ENCODE measurements around the gene TTC17. TPM values are rescaled to one million over a fixed set of nuclear protein-coding genes. Genes with fewer than 3 reads are reported as not detected.

TTC17 gene
- total RNA-seq, 4 donors from 2014 or later, result 157 to 295 (median 248) TPM

DNA sequence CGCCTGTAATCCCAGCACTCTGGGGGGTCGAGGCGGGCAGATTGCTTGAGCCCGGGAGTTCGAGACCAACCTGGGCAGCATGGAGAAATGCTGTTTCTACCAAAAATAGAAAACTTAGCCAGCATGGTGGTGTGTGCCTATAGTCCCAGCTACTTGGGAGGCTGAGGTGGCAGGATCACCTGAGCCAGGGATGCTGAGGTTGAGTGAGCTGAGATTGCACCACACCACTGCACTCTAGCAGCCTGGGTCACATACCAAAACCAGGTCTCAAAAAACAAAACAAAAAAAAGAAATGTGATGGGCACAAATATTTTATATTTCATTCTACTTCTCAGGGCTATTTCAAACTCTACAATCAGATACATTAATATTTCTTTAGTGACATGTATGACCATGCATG, 25.7 kb downstream of the TTC17 start:
- Histone ChIP-seq H3K4me1 (no peaks in the 10 kb centered on the region), H3K4me3 (no peak overlapping the region), H3K9me3 (no peaks in the 10 kb centered on the region), H3K27ac (no peak overlapping the region), H3K36me3 (peaks cover 0 to 20% (median 0%) of the 10 kb centered on the region in 3 donors), H3K27me3 (no peaks in the 10 kb centered on the region)
- no peak for TF ChIP-seq POLR2A (IDR thresholded peaks at IDR 0.05)
- TF ChIP-seq, protein P1, sequence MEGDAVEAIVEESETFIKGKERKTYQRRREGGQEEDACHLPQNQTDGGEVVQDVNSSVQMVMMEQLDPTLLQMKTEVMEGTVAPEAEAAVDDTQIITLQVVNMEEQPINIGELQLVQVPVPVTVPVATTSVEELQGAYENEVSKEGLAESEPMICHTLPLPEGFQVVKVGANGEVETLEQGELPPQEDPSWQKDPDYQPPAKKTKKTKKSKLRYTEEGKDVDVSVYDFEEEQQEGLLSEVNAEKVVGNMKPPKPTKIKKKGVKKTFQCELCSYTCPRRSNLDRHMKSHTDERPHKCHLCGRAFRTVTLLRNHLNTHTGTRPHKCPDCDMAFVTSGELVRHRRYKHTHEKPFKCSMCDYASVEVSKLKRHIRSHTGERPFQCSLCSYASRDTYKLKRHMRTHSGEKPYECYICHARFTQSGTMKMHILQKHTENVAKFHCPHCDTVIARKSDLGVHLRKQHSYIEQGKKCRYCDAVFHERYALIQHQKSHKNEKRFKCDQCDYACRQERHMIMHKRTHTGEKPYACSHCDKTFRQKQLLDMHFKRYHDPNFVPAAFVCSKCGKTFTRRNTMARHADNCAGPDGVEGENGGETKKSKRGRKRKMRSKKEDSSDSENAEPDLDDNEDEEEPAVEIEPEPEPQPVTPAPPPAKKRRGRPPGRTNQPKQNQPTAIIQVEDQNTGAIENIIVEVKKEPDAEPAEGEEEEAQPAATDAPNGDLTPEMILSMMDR (IDR thresholded peaks at IDR 0.05), result no peak
- DNase-seq, result no peak

DNA sequence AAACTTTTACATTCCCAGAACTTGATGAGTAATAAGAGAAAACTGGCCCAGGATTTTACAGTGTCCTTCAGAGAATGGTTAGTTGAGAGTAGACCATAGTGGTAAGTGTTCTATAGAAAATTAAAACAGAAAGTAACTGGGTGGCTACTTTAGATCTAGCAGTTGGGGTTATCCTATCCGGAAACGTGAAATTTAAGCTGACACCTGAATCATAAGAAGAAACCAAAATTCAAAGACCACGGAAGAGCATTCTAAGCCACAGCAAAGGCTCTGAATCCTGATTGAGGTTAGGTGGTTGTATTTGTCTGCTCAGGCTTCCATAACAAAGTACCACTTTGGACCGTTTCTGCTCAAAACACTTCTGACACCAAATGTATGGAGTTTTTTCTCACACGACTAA, 34.0 kb downstream of the TTC17 start:
- no peak for DNase-seq
- no peaks in the 10 kb centered on the region for H3K27me3 ChIP-seq
- H3K4me3 ChIP-seq, result no peak overlapping the region
- no peak for TF ChIP-seq POLR2A (IDR thresholded peaks at IDR 0.05)
- TF ChIP-seq, protein P1 (IDR thresholded peaks at IDR 0.05), result no peak
- H3K4me1 ChIP-seq, result no peaks in the 10 kb centered on the region
- no peak overlapping the region for H3K27ac ChIP-seq
- no peaks in the 10 kb centered on the region for H3K9me3 ChIP-seq
- H3K36me3 ChIP-seq, result peaks cover 0 to 56% (median 0%) of the 10 kb centered on the region in 3 donors

DNA sequence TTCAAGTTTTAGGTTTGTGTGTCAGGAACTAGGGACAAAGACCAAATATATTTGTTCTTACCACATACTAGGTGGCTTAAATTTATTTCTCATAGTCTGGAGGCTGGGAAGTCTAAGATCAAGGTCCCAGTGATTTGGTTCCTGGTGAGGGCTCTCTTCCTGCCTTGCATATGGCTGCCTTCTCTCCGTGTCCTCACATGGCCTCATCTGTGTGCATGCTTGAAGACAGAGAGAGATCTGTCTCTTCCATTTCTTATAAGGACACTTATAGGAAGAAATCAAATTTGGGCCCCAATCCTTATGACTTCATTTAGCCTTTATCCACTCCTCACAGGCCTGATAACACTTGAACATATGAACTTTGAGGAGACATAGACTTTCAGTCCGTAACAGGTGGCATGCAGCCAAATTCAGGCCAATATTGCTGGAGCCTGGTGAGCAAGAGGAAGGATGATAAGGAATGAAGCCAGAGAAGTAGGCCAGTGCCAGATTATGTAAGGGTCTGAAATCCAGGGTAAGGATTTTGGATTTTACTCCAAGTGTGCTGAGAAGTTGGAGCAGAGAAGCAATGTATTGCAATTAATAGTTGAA, 35.1 kb downstream of the TTC17 start:
- no peak overlapping the region for H3K4me3 ChIP-seq
- H3K9me3 ChIP-seq, result no peaks in the 10 kb centered on the region
- no peaks in the 10 kb centered on the region for H3K27me3 ChIP-seq
- peaks cover 0 to 64% (median 0%) of the 10 kb centered on the region in 3 donors for H3K36me3 ChIP-seq
- TF ChIP-seq POLR2A (IDR thresholded peaks at IDR 0.05), result no peak
- TF ChIP-seq, protein P1 (IDR thresholded peaks at IDR 0.05), result no peak
- H3K27ac ChIP-seq, result peak overlapping the region in 1 of 4 donors; percentile 15
- peak in 1 of 3 donors; percentile 73 for DNase-seq
- no peaks in the 10 kb centered on the region for H3K4me1 ChIP-seq

GRCh38 chr11:43396617-43397016, 37.9 kb downstream of the TTC17 start:
- H3K9me3 ChIP-seq, result no peaks in the 10 kb centered on the region
- DNase-seq, result no peak
- H3K27ac ChIP-seq, result no peak overlapping the region
- no peak overlapping the region for H3K4me3 ChIP-seq
- no peaks in the 10 kb centered on the region for H3K27me3 ChIP-seq
- H3K36me3 ChIP-seq, result peaks cover 0 to 65% (median 0%) of the 10 kb centered on the region in 3 donors
- TF ChIP-seq POLR2A (IDR thresholded peaks at IDR 0.05), result no peak
- TF ChIP-seq, protein P1 (IDR thresholded peaks at IDR 0.05), result no peak
- no peaks in the 10 kb centered on the region for H3K4me1 ChIP-seq

DNA sequence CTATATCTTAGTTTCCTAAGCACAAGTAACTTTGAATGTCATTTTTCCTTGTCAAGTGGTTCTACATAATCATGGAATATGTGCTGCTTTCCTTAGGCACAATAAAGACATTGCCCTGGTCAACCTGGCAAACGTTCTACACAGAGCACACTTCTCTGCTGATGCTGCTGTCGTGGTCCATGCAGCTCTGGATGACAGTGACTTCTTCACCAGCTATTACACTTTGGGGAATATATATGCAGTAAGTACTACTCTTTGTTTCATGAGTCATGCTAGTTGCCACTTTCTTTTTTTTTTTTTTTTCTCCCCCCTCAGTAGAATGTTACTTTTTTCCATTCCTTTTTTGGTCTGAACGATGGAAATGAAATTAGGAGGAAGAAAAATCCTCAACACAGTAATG, 38.5 kb downstream of the TTC17 start:
- Histone ChIP-seq H3K4me3 (no peak overlapping the region), H3K27me3 (no peaks in the 10 kb centered on the region), H3K9me3 (no peaks in the 10 kb centered on the region), H3K27ac (no peak overlapping the region), H3K36me3 (peaks cover 0 to 65% (median 0%) of the 10 kb centered on the region in 3 donors), H3K4me1 (no peaks in the 10 kb centered on the region)
- TF ChIP-seq, protein P1 (IDR thresholded peaks at IDR 0.05), result no peak
- TF ChIP-seq POLR2A (IDR thresholded peaks at IDR 0.05), result no peak
- DNase-seq, result no peak
